GM18873 (cell line): ENCODE results near the gene ZNF532.
"Not testable (repeated sequence)": the region's sequence is repeated elsewhere in the genome, so short reads cannot be mapped to it uniquely, and the experiment has no call there.

ENCODE experiments used
- ATAC-seq: cut with Tn5 transposase; IDR thresholded peaks from one replicate; pipeline ENCODE4 v1.9.1; 2021; ENCODE audit warnings: mild to moderate bottlenecking, moderate library complexity, moderate number of reproducible peaks; ENCODE audit not compliant: unreplicated experiment, low FRiP score

The ZNF532 gene

GRCh38 chr18:58864146-58865032 lies at the start of gene ZNF532:
Gene ZNF532 (plus strand): TSS chr18:58864877. CDS start in a region left out here.
- no peak for ATAC-seq

GRCh38 chr18:58819051-58819450 lies 45.6 kb upstream of the ZNF532 start:
- ATAC-seq = no peak

GRCh38 chr18:58820251-58820650 lies 44.4 kb upstream of the ZNF532 start:
- ATAC-seq = no peak

- no peak for ATAC-seq
Measured at GRCh38 chr18:58822944-58823343, 41.7 kb upstream of the ZNF532 start.

- no peak for ATAC-seq
Measured at GRCh38 chr18:58823412-58823811, 41.3 kb upstream of the ZNF532 start.

- not testable (repeated sequence) for ATAC-seq
Measured at GRCh38 chr18:58826926-58827325, 37.8 kb upstream of the ZNF532 start.

- no peak for ATAC-seq
Measured at GRCh38 chr18:58827428-58827827, 37.2 kb upstream of the ZNF532 start.

- ATAC-seq = no peak
Measured at GRCh38 chr18:58827886-58828285, 36.8 kb upstream of the ZNF532 start.

GRCh38 chr18:58828399-58829121 lies 36.1 kb upstream of the ZNF532 start:
- ATAC-seq = no peak

- no peak for ATAC-seq
Measured at GRCh38 chr18:58829263-58829662, 35.4 kb upstream of the ZNF532 start.

GRCh38 chr18:58829886-58830285 lies 34.8 kb upstream of the ZNF532 start:
- ATAC-seq = not testable (repeated sequence)

- no peak for ATAC-seq
Measured at GRCh38 chr18:58831606-58832005, 33.1 kb upstream of the ZNF532 start.

GRCh38 chr18:58838165-58838860 lies 26.4 kb upstream of the ZNF532 start:
- no peak for ATAC-seq

GRCh38 chr18:58838946-58839345 lies 25.7 kb upstream of the ZNF532 start:
- no peak for ATAC-seq

GRCh38 chr18:58842978-58843687 lies 21.5 kb upstream of the ZNF532 start:
- ATAC-seq = no peak

GRCh38 chr18:58843688-58844035 lies 21.0 kb upstream of the ZNF532 start:
- no peak for ATAC-seq

GRCh38 chr18:58844871-58845270 lies 19.8 kb upstream of the ZNF532 start:
- no peak for ATAC-seq

- ATAC-seq = no peak
Measured at GRCh38 chr18:58845928-58846724, 18.6 kb upstream of the ZNF532 start.

- no peak for ATAC-seq
Measured at GRCh38 chr18:58847383-58848071, 17.1 kb upstream of the ZNF532 start.
